Neural progenitor cell (in vitro differentiated cells): ENCODE measurements around the gene PRDX1.

ENCODE experiments used
- EZH2phosphoT487 ChIP-seq: fragments of 200-600 bp; sonication (generic); IDR thresholded peaks from 2 replicates; pipeline ENCODE4 v1.6.1; 2017; ENCODE audit warnings: antibody characterized with exemption
- TF ChIP-seq, protein P1 (sequence below): fragments of 200-600 bp; sonication (generic); IDR thresholded peaks from 2 replicates; pipeline ENCODE4 v1.5.1; 2017; ENCODE audit warnings: antibody characterized with exemption, mild to moderate bottlenecking

DNA sequence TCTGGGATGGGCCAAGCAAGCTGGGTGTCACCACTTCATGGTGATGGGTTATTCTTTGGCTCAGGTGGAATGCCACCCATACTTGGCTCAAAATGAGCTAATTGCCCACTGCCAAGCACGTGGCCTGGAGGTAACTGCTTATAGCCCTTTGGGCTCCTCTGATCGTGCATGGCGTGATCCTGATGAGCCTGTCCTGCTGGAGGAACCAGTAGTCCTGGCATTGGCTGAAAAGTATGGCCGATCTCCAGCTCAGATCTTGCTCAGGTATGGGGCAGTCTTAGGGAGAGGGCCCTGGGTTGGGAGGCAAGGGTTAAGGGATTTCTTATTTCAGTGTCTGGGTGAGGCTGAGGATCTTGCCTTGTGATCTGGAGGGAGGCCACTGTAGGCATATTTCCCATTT lies 46.7 kb upstream of the PRDX1 start:
- TF ChIP-seq, protein P1, sequence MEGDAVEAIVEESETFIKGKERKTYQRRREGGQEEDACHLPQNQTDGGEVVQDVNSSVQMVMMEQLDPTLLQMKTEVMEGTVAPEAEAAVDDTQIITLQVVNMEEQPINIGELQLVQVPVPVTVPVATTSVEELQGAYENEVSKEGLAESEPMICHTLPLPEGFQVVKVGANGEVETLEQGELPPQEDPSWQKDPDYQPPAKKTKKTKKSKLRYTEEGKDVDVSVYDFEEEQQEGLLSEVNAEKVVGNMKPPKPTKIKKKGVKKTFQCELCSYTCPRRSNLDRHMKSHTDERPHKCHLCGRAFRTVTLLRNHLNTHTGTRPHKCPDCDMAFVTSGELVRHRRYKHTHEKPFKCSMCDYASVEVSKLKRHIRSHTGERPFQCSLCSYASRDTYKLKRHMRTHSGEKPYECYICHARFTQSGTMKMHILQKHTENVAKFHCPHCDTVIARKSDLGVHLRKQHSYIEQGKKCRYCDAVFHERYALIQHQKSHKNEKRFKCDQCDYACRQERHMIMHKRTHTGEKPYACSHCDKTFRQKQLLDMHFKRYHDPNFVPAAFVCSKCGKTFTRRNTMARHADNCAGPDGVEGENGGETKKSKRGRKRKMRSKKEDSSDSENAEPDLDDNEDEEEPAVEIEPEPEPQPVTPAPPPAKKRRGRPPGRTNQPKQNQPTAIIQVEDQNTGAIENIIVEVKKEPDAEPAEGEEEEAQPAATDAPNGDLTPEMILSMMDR, result no peak
- TF ChIP-seq EZH2phosphoT487, result no peak
